HG03159 (cell line): ENCODE results near the gene SIGLEC1.

Experiments used
- ATAC-seq: cut with Tn5 transposase; IDR thresholded peaks from one replicate; pipeline ENCODE4 v1.9.1; 2021; ENCODE audit warnings: mild to moderate bottlenecking, moderate library complexity; ENCODE audit not compliant: unreplicated experiment

The SIGLEC1 gene

GRCh38 chr20:3729378-3729777, 17.0 kb upstream of the SIGLEC1 start:
- ATAC-seq, result no peak

- ATAC-seq, result no peak
Observed at GRCh38 chr20:3728876-3729275, 16.5 kb upstream of the SIGLEC1 start.

- ATAC-seq, result no peak
Observed at GRCh38 chr20:3728354-3728753, 16.0 kb upstream of the SIGLEC1 start.

- ATAC-seq, result no peak
Observed at GRCh38 chr20:3727401-3728021, 15.1 kb upstream of the SIGLEC1 start.

GRCh38 chr20:3724356-3724755, 12.0 kb upstream of the SIGLEC1 start:
- no peak for ATAC-seq

- ATAC-seq, result no peak
Observed at GRCh38 chr20:3723284-3723683, 10.9 kb upstream of the SIGLEC1 start.

- ATAC-seq, result no peak
Observed at GRCh38 chr20:3721912-3722311, 9.5 kb upstream of the SIGLEC1 start.

- ATAC-seq, result no peak
Observed at GRCh38 chr20:3720626-3721025, 8.2 kb upstream of the SIGLEC1 start.

- no peak for ATAC-seq
Observed at GRCh38 chr20:3720068-3720467, 7.7 kb upstream of the SIGLEC1 start.

- ATAC-seq, result no peak
Observed at GRCh38 chr20:3719046-3719445, 6.6 kb upstream of the SIGLEC1 start.

GRCh38 chr20:3716195-3716834, 3.9 kb upstream of the SIGLEC1 start:
- ATAC-seq, result no peak

GRCh38 chr20:3714092-3714491, 1.7 kb upstream of the SIGLEC1 start:
- ATAC-seq, result no peak

GRCh38 chr20:3711484-3711941, 887 bp downstream of the SIGLEC1 start:
- ATAC-seq, result no peak

GRCh38 chr20:3710703-3711483, 1.5 kb downstream of the SIGLEC1 start:
- ATAC-seq, result no peak

GRCh38 chr20:3710011-3710466, 2.4 kb downstream of the SIGLEC1 start:
- no peak for ATAC-seq

- ATAC-seq, result no peak
Observed at GRCh38 chr20:3707508-3707899, 4.9 kb downstream of the SIGLEC1 start.

- ATAC-seq, result no peak
Observed at GRCh38 chr20:3706774-3707507, 5.5 kb downstream of the SIGLEC1 start.

- no peak for ATAC-seq
Observed at GRCh38 chr20:3705970-3706739, 6.2 kb downstream of the SIGLEC1 start.

- no peak for ATAC-seq
Observed at GRCh38 chr20:3705491-3705969, 6.9 kb downstream of the SIGLEC1 start.

- no peak for ATAC-seq
Observed at GRCh38 chr20:3704087-3704486, 8.3 kb downstream of the SIGLEC1 start.
